ENCODE measurements around the gene ZBTB7C. TPM values are rescaled to one million over a fixed set of nuclear protein-coding genes. Genes with fewer than 3 reads are reported as not detected.

ZBTB7C gene
- total RNA-seq: not detected

DNA sequence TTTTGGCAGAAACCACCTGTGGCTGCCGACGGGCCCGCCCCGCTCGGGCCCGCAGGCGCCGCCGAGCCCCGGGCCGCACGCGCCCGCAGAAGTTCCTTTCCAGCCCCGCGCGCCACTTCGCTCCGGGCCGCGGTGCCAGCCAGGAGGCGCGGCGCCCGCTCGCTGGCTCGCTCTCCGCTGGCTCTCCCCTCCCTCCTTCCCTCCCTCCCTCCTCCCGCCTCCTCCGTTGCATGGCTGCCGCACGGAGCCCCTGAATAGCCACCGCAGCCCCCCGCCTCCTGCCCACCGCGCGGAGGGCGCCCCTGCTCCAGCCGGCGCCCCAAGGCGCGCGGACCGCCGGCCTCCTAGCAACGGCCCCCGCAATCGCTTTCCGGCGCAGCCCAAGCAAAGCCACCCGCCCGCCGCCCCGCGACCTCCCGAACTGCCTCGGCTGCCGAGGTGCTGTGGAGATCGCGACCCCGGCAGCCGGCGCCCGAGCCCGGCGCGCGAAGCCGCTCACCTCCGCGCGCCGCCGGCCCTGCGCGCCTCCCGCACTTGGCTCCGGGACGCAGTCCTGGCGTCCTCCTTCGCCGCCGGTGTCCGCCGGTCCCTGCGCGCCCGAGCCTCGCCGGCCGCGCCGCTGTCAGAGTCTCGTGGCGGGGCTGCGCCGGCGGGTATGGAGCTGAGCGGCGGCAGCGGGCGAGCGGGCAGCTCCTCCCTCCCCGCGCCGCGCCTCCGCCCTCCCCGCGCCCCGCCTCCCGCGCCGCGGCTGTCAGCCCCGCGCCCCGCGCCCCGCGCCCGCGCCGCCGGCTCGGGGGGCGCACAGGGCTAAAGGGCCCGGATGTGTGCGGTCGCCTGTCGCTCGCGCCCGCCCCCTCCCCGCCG, at the start of gene ZBTB7C:
ZBTB7C (minus strand) TSS at position 657 of the 864 bp plus-strand sequence.
- no peaks in the 10 kb centered on the region for H3K36me3 Mint-ChIP-seq (ENCODE audit: low read depth)
- peaks cover 14% of the 10 kb centered on the region for H3K4me1 Mint-ChIP-seq
- POLR2A ChIA-PET: no interaction called here
- peaks cover 68% of the 10 kb centered on the region for H3K27me3 Mint-ChIP-seq
- H3K4me3 Mint-ChIP-seq: peak within 1 kb of the TSS; percentile 61
- DNase-seq (peak; percentile 38), ATAC-seq (peak; percentile 39)
- H3K27ac Mint-ChIP-seq: no peak within 1 kb of the TSS
- H3K9me3 Mint-ChIP-seq (ENCODE audit: low read depth): no peaks in the 10 kb centered on the region
- intact Hi-C loops (cut with DNase I, micrococcal nuclease): loop anchor here in 1 of 2 experiments (1.0 to 5.0 kb wide), 2 partner anchors 478 to 1657 kb away; no protein-coding TSS in a partner anchor
- CTCF ChIA-PET: no interaction called here

DNA sequence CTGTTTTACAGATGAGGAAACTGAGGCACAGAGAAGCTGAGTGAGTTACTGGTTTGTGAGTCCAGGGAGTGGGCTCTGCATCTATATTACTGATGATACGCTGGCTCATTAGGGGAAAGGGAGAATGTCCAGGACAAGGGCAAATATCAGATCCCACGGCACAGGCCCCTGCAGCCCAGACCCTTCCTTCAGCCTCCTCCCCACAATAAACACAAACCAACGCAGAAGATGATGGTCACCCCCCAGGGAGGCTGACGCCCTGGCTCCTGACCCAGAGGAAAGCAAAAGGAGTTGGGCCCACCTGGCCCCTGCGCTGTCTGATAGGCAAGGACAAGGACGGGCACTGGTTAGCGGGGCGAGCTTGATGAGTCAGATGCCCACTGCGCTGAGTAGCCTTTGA, 47.7 kb upstream of the ZBTB7C start:
- H3K27ac Mint-ChIP-seq: no peak overlapping the region
- H3K27me3 Mint-ChIP-seq: peaks cover 43% of the 10 kb centered on the region
- POLR2A ChIA-PET: no interaction called here
- CTCF ChIA-PET: interaction anchor here (0.7 to 6.8 kb wide), 5 partner anchors 11 to 64 kb away, joined by 3 to 61 read pairs (median 3); no protein-coding TSS in a partner anchor
- ATAC-seq: no peak
- H3K9me3 Mint-ChIP-seq (ENCODE audit: low read depth): no peaks in the 10 kb centered on the region
- H3K36me3 Mint-ChIP-seq (ENCODE audit: low read depth): no peaks in the 10 kb centered on the region
- DNase-seq: no peak
- intact Hi-C loops (cut with DNase I, micrococcal nuclease): no loop called here
- no peak overlapping the region for H3K4me3 Mint-ChIP-seq
- peaks cover 22% of the 10 kb centered on the region for H3K4me1 Mint-ChIP-seq

DNA sequence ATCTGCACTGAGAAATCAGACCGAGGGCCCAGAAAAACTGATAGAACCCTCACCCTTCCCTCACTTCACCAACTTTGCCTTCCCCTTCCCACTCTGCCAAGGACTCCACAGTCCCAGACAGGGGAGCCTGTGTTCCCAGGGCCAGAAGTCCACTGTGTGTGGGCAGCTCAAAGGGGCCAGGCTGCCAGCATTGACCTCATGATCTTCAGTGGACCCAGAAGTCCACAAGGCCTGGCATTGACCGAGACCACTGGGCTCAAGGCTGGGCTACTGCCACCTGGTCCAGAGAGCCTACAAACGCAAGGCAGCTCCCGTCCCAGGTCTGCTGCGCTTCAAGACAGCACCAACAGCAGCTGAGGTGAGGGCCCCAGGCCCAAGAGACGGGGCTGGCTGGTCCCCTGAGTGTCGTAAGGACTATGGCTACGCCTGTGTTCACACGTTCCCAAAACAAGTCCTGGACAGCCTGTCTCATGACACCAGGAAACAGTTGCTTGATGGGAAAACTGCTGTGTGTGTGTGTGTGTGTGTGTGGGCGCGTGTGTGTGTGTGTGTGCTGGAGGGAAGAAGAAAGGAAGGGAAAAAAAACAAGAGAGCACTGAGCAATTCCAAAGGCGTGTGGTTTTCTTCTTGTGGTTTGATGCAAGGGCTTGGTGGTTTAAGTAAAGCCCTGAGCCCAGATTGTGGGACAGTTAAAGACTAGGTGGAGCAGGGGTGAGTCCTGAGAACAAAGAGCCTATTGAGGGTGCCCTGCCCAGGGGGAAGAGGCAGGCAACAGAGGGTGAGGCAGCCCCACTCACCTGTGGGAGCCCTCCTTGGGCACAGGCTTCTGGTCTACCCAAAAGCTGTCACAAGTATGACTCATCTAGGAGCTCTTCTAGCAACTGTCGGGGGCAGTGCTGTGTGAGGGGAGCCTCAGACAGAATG, 46.6 kb upstream of the ZBTB7C start:
- ATAC-seq (peak; percentile 83), DNase-seq (peak; percentile 64)
- Mint-ChIP-seq H3K9me3 (ENCODE audit: low read depth) (no peaks in the 10 kb centered on the region), H3K27ac (peak overlapping the region; percentile 24), H3K27me3 (peaks cover 43% of the 10 kb centered on the region), H3K4me1 (peaks cover 22% of the 10 kb centered on the region), H3K36me3 (ENCODE audit: low read depth) (no peaks in the 10 kb centered on the region), H3K4me3 (no peak overlapping the region)
- intact Hi-C loops (cut with DNase I, micrococcal nuclease): no loop called here
- CTCF ChIA-PET: interaction anchor here (0.6 to 6.8 kb wide), 7 partner anchors 10 to 204 kb away, joined by 3 to 61 read pairs (median 3); no protein-coding TSS in a partner anchor
- POLR2A ChIA-PET: no interaction called here

DNA sequence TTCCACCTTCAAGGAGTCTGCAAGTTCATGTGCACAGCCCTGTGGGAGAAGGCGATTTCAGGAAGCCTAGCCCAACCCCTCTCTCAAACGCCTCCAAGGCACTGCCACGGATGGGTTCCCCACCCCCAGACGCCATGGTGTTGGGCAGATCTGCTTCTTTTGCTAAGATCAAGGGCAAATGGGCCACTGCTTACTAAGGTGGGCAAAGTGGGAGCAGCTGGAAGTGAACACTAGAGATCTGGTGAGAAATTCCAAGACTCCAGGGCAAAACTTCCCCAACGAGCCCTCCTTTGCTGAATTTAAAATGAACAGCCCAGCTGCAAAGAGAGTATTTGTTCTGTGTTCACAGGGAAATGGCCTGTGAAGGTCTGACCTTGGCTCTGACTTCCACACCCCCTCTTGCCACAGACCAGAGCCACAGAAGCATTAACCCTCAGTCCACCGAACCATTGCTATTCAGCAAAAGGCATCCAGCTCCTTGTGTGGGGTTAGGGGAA, 45.1 kb upstream of the ZBTB7C start:
- ChIA-PET POLR2A (no interaction called here), CTCF (interaction anchor here (0.6 to 6.8 kb wide), 5 partner anchors 9 to 614 kb away, joined by 3 to 61 read pairs (median 3); no protein-coding TSS in a partner anchor)
- no peak for DNase-seq
- Mint-ChIP-seq H3K27me3 (peaks cover 37% of the 10 kb centered on the region), H3K9me3 (ENCODE audit: low read depth) (no peaks in the 10 kb centered on the region), H3K4me3 (no peak overlapping the region), H3K27ac (no peak overlapping the region), H3K4me1 (peaks cover 22% of the 10 kb centered on the region), H3K36me3 (ENCODE audit: low read depth) (no peaks in the 10 kb centered on the region)
- ATAC-seq: no peak
- intact Hi-C loops (cut with DNase I, micrococcal nuclease): no loop called here

DNA sequence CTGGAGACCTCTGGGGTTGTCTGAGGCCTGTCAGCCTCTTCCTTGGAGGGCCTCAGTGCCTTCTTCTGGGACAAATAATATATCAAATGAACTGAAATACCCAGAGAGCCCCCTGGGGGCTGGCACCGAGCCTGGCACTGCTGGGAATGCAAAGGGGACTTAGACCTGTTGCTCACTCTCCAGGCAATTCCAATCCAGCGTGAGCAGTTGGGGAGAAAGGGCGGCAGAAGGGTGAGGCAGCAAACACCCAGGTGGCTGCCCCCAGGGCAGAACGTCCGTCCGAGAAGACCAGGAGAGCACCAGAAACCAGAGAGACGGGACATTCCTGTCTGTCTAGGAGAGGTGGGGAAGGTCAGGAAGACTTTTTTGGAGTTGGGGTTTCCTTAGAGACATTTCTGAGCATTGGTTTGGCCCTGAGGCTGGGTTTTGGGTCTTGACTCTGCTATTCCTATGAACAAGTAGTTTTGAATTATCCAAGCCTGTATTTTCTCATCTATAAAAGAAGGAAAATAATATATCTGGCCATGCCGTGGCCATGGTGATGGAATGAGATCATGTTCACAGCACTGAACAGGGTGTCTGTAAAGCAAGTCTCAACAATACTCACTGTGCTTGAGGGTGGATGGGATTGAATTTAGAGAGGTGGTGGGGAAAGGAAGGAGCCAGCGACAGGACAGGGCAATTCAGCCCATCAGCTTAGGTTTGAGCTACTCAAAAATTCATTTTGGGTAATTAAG, 44.3 kb upstream of the ZBTB7C start:
- DNase-seq (no peak), ATAC-seq (no peak)
- Mint-ChIP-seq H3K9me3 (ENCODE audit: low read depth) (no peaks in the 10 kb centered on the region), H3K27ac (no peak overlapping the region), H3K4me1 (peaks cover 22% of the 10 kb centered on the region), H3K36me3 (ENCODE audit: low read depth) (no peaks in the 10 kb centered on the region), H3K27me3 (peaks cover 37% of the 10 kb centered on the region), H3K4me3 (no peak overlapping the region)
- ChIA-PET CTCF (interaction anchor here (0.6 to 6.8 kb wide), 3 partner anchors 8 to 613 kb away, joined by 3 to 61 read pairs (median 3); no protein-coding TSS in a partner anchor), POLR2A (no interaction called here)
- intact Hi-C loops (cut with DNase I, micrococcal nuclease): no loop called here

DNA sequence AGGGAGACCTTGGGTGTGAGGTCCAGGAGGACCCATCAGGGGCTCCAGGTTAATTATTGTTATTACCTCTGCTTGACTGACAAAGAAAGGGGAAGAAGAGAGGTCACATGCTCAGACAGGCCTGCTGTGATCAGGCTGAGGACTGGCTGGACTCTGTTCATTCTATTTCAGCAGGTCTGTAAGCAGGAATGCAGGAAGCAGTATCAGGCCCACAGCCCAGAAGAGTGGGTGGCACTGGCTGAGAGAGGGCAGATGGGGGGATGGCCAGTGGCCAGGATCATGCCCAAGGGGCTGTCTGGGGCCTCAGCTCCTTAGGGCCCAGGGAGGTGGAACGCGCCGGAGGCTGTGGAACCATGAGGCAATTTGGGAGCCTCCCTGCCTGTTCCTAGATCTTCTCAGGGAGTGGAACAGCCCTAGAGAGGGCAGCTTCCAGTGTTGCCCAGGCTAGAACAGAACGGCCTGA, 43.7 kb upstream of the ZBTB7C start:
- ATAC-seq (no peak), DNase-seq (no peak)
- H3K4me3 Mint-ChIP-seq: no peak overlapping the region
- H3K27me3 Mint-ChIP-seq: peaks cover 36% of the 10 kb centered on the region
- H3K27ac Mint-ChIP-seq: no peak overlapping the region
- CTCF ChIA-PET: interaction anchor here (0.6 to 1.1 kb wide), 3 partner anchors 10 to 235 kb away, joined by 3 read pairs; no protein-coding TSS in a partner anchor
- H3K4me1 Mint-ChIP-seq: peaks cover 22% of the 10 kb centered on the region
- intact Hi-C loops (cut with DNase I, micrococcal nuclease): no loop called here
- POLR2A ChIA-PET: no interaction called here
- no peaks in the 10 kb centered on the region for H3K9me3 Mint-ChIP-seq (ENCODE audit: low read depth)
- no peaks in the 10 kb centered on the region for H3K36me3 Mint-ChIP-seq (ENCODE audit: low read depth)

DNA sequence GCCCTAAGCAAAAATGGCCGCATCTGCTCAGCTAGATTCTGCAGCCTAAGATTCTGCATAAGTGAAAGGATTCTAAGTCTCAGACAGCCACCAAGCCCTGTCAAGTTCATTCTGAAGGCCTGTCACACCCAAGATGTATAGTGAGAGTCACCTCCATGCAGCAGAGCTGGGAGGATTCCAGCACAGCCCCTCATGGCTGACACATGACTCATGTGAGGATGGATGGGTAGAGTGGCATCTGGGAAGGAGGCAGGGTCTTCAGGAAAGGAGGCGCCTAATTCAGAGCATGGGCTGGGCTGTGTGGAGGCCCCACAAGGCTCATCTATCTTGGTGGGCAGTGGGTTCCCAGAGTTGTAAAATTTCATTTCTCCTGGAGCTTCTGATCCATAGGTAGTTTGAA, 41.5 kb upstream of the ZBTB7C start:
- Mint-ChIP-seq H3K9me3 (ENCODE audit: low read depth) (no peaks in the 10 kb centered on the region), H3K27ac (no peak overlapping the region), H3K27me3 (peaks cover 28% of the 10 kb centered on the region), H3K36me3 (ENCODE audit: low read depth) (no peaks in the 10 kb centered on the region), H3K4me1 (peaks cover 9% of the 10 kb centered on the region), H3K4me3 (no peak overlapping the region)
- ChIA-PET POLR2A (interaction anchor here (0.6 kb wide), 1 partner anchor 844 kb away, joined by 3 read pairs; no protein-coding TSS in a partner anchor), CTCF (no interaction called here)
- no peak for ATAC-seq
- intact Hi-C loops (cut with DNase I, micrococcal nuclease): no loop called here
- no peak for DNase-seq

DNA sequence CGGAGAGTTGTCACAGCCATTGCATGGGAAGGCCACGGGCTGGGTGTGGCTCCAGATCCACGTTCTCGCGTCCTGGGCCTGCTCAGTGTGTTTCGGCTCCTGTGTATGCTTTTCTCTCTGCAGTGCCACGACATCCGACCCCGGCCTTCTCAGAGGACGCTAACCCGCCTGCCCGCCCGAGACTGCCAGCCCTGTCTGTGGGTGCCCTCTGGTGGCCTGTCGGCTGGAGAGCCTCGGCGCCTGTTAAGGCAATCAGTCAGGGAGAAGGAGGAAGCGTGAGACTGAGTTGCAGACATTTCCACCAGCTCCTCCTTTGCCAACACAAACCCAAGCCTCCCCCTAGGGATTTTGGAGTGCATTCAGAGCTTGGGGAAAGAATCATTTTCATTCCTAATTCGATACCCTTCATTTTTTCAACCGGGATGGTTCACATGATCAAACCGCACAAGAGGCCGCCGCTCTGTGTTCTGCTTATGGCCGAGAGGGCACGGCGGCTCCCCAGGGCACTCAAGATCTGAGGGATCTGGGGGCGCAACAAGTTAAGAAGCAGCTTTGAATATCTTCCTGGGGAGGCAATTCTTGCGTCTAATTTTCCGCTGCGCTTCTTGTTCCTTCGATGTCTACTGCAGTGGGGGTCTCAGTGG, 37.5 kb upstream of the ZBTB7C start:
- Mint-ChIP-seq H3K9me3 (ENCODE audit: low read depth) (no peaks in the 10 kb centered on the region), H3K4me3 (no peak overlapping the region), H3K4me1 (peaks cover 3% of the 10 kb centered on the region), H3K27me3 (peaks cover 23% of the 10 kb centered on the region), H3K36me3 (ENCODE audit: low read depth) (no peaks in the 10 kb centered on the region), H3K27ac (no peak overlapping the region)
- intact Hi-C loops (cut with DNase I, micrococcal nuclease): loop anchor here (1.0 to 5.0 kb wide), 5 partner anchors 216 to 674 kb away; no protein-coding TSS in a partner anchor
- ChIA-PET CTCF (interaction anchor here (0.6 to 5.4 kb wide), 12 partner anchors 10 to 923 kb away, joined by 3 to 61 read pairs (median 4); no protein-coding TSS in a partner anchor), POLR2A (no interaction called here)
- DNase-seq: peak; percentile 86
- ATAC-seq: peak; percentile 89

DNA sequence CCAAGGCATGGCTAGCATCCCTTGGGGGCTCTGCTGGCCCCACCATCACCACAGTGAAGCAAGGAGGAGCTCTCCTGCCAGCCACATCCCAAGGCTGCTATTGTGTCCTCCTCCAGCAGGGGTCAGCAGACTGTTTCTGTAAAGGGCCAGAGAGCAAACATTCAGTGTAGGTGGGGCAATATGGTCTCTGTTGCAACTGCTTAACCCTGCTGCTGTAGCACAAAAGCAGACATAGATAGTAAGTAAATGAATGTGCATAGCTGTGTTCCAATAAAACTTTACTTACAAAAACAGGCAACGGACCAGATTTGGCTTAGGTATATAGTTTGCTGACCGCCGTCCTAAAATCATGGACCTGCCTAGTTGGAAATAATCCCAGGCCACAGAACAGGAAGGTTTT, 36.4 kb upstream of the ZBTB7C start:
- DNase-seq (peak; percentile 85), ATAC-seq (peak; percentile 76)
- intact Hi-C loops (cut with DNase I, micrococcal nuclease): loop anchor here (1.0 to 5.0 kb wide), 3 partner anchors 219 to 673 kb away; no protein-coding TSS in a partner anchor
- Mint-ChIP-seq H3K27me3 (peaks cover 25% of the 10 kb centered on the region), H3K9me3 (ENCODE audit: low read depth) (no peaks in the 10 kb centered on the region), H3K4me1 (peaks cover 3% of the 10 kb centered on the region), H3K27ac (no peak overlapping the region), H3K4me3 (no peak overlapping the region), H3K36me3 (ENCODE audit: low read depth) (no peaks in the 10 kb centered on the region)
- ChIA-PET CTCF (interaction anchor here (0.5 to 5.4 kb wide), 36 partner anchors 9 to 1645 kb away, joined by 3 to 61 read pairs (median 4); no protein-coding TSS in a partner anchor), POLR2A (no interaction called here)

DNA sequence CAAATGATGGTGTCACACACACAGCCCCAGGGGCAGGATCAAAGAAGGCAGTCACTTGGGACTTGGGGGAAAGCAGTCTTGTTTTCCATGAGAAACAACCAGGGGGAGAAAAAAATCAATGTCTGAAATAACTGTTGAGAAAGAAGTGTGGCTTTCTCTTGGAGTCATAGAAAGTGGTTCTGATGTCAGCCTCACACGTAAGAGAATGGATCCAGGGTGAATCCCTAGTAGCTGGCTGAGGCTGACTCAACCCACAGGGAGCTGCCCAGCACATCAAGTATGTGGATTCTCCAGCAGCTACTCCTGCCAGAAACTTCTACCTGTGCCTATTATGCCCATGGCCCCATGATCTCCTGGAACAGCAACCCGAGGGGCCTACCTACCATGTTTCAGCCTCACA, 33.6 kb upstream of the ZBTB7C start:
- Mint-ChIP-seq H3K4me1 (peaks cover 3% of the 10 kb centered on the region), H3K4me3 (no peak overlapping the region), H3K9me3 (ENCODE audit: low read depth) (no peaks in the 10 kb centered on the region), H3K27me3 (peaks cover 32% of the 10 kb centered on the region), H3K27ac (no peak overlapping the region), H3K36me3 (ENCODE audit: low read depth) (no peaks in the 10 kb centered on the region)
- DNase-seq: no peak
- ChIA-PET CTCF (interaction anchor here (0.7 to 1.3 kb wide), 3 partner anchors 9 to 394 kb away, joined by 3 to 4 read pairs (median 3); no protein-coding TSS in a partner anchor), POLR2A (no interaction called here)
- ATAC-seq: no peak
- intact Hi-C loops (cut with DNase I, micrococcal nuclease): no loop called here

Measured in activated CD4-positive, alpha-beta T cell treated with anti-CD3 and anti-CD28 coated beads for 36 hours (primary cell).